Hepatocyte (in vitro differentiated cells): ENCODE measurements around the gene ANGPTL4. TPM values are rescaled to one million over a fixed set of nuclear protein-coding genes. Genes with fewer than 3 reads are reported as not detected.

Source experiments
- DNase-seq: peaks from one replicate; pipeline ENCODE4 v3.0.0-alpha.2; 2016; ENCODE audit warnings: low spot score
- H2AFZ ChIP-seq: fragments of 200-600 bp; sonication (generic); 2 replicates; pipeline ENCODE4 v1.6.0; 2016; ENCODE audit warnings: antibody characterized with exemption, mild to moderate bottlenecking
- H3K27ac ChIP-seq: fragments of 200-600 bp; sonication (generic); 2 replicates; pipeline ENCODE4 v1.5.1; 2016; ENCODE audit warnings: mild to moderate bottlenecking
- H3K27me3 ChIP-seq: fragments of 200-600 bp; sonication (generic); 2 replicates; pipeline ENCODE4 v1.6.1; 2016
- H3K36me3 ChIP-seq: fragments of 200-600 bp; sonication (generic); replicated peaks from 2 replicates; pipeline ENCODE4 v1.5.1; 2016; ENCODE audit warnings: low read depth; ENCODE audit not compliant: insufficient read depth
- H3K4me1 ChIP-seq: fragments of 200-600 bp; sonication (generic); 2 replicates; pipeline ENCODE4 v1.5.1; 2016; ENCODE audit warnings: mild to moderate bottlenecking, moderate library complexity; ENCODE audit not compliant: insufficient read depth
- H3K4me2 ChIP-seq: fragments of 200-600 bp; sonication (generic); 2 replicates; pipeline ENCODE4 v1.6.0; 2016
- H3K4me3 ChIP-seq: fragments of 200-600 bp; sonication (generic); 2 replicates; pipeline ENCODE4 v1.5.1; 2016; ENCODE audit warnings: mild to moderate bottlenecking
- H3K79me2 ChIP-seq: fragments of 200-600 bp; sonication (generic); 2 replicates; pipeline ENCODE4 v1.6.0; 2017; ENCODE audit warnings: mild to moderate bottlenecking
- H3K9me2 ChIP-seq: fragments of 200-600 bp; sonication (generic); replicated peaks from 2 replicates; pipeline ENCODE4 v1.6.0; 2017; ENCODE audit warnings: mild to moderate bottlenecking; ENCODE audit not compliant: insufficient read depth
- H3K9me3 ChIP-seq: fragments of 200-600 bp; sonication (generic); 2 replicates; pipeline ENCODE4 v1.5.1; 2016; ENCODE audit warnings: low read depth, mild to moderate bottlenecking
- H4K20me1 ChIP-seq: fragments of 200-600 bp; sonication (generic); 2 replicates; pipeline ENCODE4 v1.6.0; 2016; ENCODE audit warnings: mild to moderate bottlenecking; ENCODE audit not compliant: insufficient read depth, poor library complexity, severe bottlenecking
- CTCF ChIP-seq: fragments of 200-600 bp; sonication (generic); IDR thresholded peaks from 2 replicates; pipeline ENCODE4 v1.5.1; 2016; ENCODE audit warnings: antibody characterized with exemption, mild to moderate bottlenecking; ENCODE audit not compliant: poor library complexity
- EZH2 ChIP-seq: fragments of 200-600 bp; sonication (generic); IDR thresholded peaks from 2 replicates; pipeline ENCODE4 v1.6.1; 2016; ENCODE audit warnings: antibody characterized with exemption, mild to moderate bottlenecking, borderline replicate concordance
- EZH2phosphoT487 ChIP-seq: fragments of 200-600 bp; sonication (generic); IDR thresholded peaks from one replicate; pipeline ENCODE4 v1.6.1; 2018; ENCODE audit warnings: antibody characterized with exemption, mild to moderate bottlenecking, low read depth, moderate library complexity; ENCODE audit not compliant: unreplicated experiment, severe bottlenecking
- WGBS: methylation state at CpG from one replicate; pipeline ENCODE4 v1.1.6; 2016; ENCODE audit warnings: low lambda C conversion rate; ENCODE audit errors: missing lambda C conversion rate; 5-methylcytosine and 5-hydroxymethylcytosine counted together
- polyA plus RNA-seq: library from polyadenylated mRNA; unstranded; fragments of >200 nt; fragmentation: Nextera tagmentation; extraction: Ambion mirVana; gene quantifications from 2 replicates; pipeline ENCODE4 v1.2.1, GENCODE V29; 2016
- total RNA-seq: library from RNA; depleted of rRNA; stranded (reverse); fragments of >200 nt; gene quantifications from 2 replicates; pipeline ENCODE4 v1.2.3, GENCODE V29; 2014

ANGPTL4 gene
- total and polyA plus RNA-seq, 2 experiments from 2014 or later, result 14.7 to 23.4 TPM

GRCh38 chr19:8319807-8320520, 44.0 kb upstream of the ANGPTL4 start:
- Histone ChIP-seq H3K79me2 (peaks cover 47% of the 10 kb centered on the region), H3K4me2 (peak overlapping the region; percentile 95), H3K27ac (peak overlapping the region; percentile 92), H2AFZ (peak overlapping the region; percentile 63), H3K9me2 (no peaks in the 10 kb centered on the region), H3K9me3 (no peaks in the 10 kb centered on the region), H3K36me3 (no peaks in the 10 kb centered on the region), H3K27me3 (no peaks in the 10 kb centered on the region), H3K4me3 (peak overlapping the region; percentile 94), H4K20me1 (peaks cover 19% of the 10 kb centered on the region), H3K4me1 (peaks cover 15% of the 10 kb centered on the region)
- 84% methylated on average over 19 of the region's 19 CpGs for WGBS
- no peak for DNase-seq
- TF ChIP-seq CTCF (no peak), EZH2 (no peak), EZH2phosphoT487 (no peak)

- Histone ChIP-seq H2AFZ (peak overlapping the region; percentile 63), H4K20me1 (peaks cover 19% of the 10 kb centered on the region), H3K4me3 (peak overlapping the region; percentile 94), H3K36me3 (no peaks in the 10 kb centered on the region), H3K27me3 (no peaks in the 10 kb centered on the region), H3K79me2 (peaks cover 47% of the 10 kb centered on the region), H3K9me3 (no peaks in the 10 kb centered on the region), H3K4me1 (peaks cover 15% of the 10 kb centered on the region), H3K9me2 (no peaks in the 10 kb centered on the region), H3K4me2 (peak overlapping the region; percentile 95), H3K27ac (peak overlapping the region; percentile 92)
- WGBS, result 3% methylated on average over 16 of the region's 16 CpGs
- peak; percentile 38 for DNase-seq
- TF ChIP-seq EZH2phosphoT487 (no peak), EZH2 (no peak), CTCF (no peak)
Measured at GRCh38 chr19:8320564-8321066, 43.3 kb upstream of the ANGPTL4 start.

GRCh38 chr19:8321067-8321985, 42.6 kb upstream of the ANGPTL4 start, which contains the start of the genes NDUFA7 and RPS28:
Gene NDUFA7, minus strand, starts transcription at chr19:8321375. Its CDS starts 17 bp downstream, at chr19:8321358.
Gene RPS28, plus strand, starts transcription at chr19:8321496. Its CDS starts 35 bp downstream, at chr19:8321531.
- Histone ChIP-seq H3K4me1 (peaks cover 15% of the 10 kb centered on the region), H3K9me2 (no peaks in the 10 kb centered on the region), H3K9me3 (no peaks in the 10 kb centered on the region), H3K4me3 (peak within 1 kb of the TSS; percentile 94), H3K27ac (peak within 1 kb of the TSS; percentile 92), H3K4me2 (peak within 1 kb of the TSS; percentile 95), H3K36me3 (no peaks in the 10 kb centered on the region), H3K27me3 (no peaks in the 10 kb centered on the region), H2AFZ (peak within 1 kb of the TSS; percentile 63), H4K20me1 (peaks cover 19% of the 10 kb centered on the region), H3K79me2 (peaks cover 47% of the 10 kb centered on the region)
- DNase-seq, result peak; percentile 98
- TF ChIP-seq EZH2phosphoT487, result no peak
- peak; percentile 7 for TF ChIP-seq CTCF
- 1% methylated on average over 59 of the region's 72 CpGs for WGBS
